Thymus (tissue), 14 donors: ENCODE data around the gene ZNF230. TPM values are rescaled to one million over a fixed set of nuclear protein-coding genes. Genes with fewer than 3 reads are reported as not detected.

Experiments
- DNase-seq, 9 donors: peaks; one replicate each; pipeline ENCODE4 v3.0.0-alpha.2; 2013; ENCODE audit warnings: low spot score in 9 of 9, low read depth in 6 of 9, missing footprints in 1 of 9
- H3K27ac ChIP-seq, 2 donors: one replicate each; pipeline ENCODE4 v1.5.1; 2013; ENCODE audit warnings: control low read depth in 1 of 2, low read depth in 1 of 2, low read length in 1 of 2, mild to moderate bottlenecking in 1 of 2, moderate library complexity in 1 of 2
- H3K27me3 ChIP-seq, 2 donors: one replicate each; pipeline ENCODE4 v1.5.1; 2013; ENCODE audit warnings: low read length in 1 of 2; ENCODE audit not compliant: control insufficient read depth in 2 of 2, insufficient read depth in 1 of 2
- H3K36me3 ChIP-seq, 2 donors: one replicate each; pipeline ENCODE4 v1.5.1; 2013; ENCODE audit warnings: low read length in 1 of 2, mild to moderate bottlenecking in 1 of 2, moderate library complexity in 1 of 2; ENCODE audit not compliant: control insufficient read depth in 2 of 2, insufficient read depth in 2 of 2
- H3K4me1 ChIP-seq, 2 donors: one replicate each; pipeline ENCODE4 v1.5.1; 2013; ENCODE audit warnings: low read length in 2 of 2; ENCODE audit not compliant: control insufficient read depth in 2 of 2, insufficient read depth in 2 of 2
- H3K4me3 ChIP-seq, 2 donors: one replicate each; pipeline ENCODE4 v1.5.1; 2013; ENCODE audit warnings: low read length in 2 of 2, control low read depth in 1 of 2, mild to moderate bottlenecking in 1 of 2
- H3K9me3 ChIP-seq, 2 donors: one replicate each; pipeline ENCODE4 v1.5.1; 2013; ENCODE audit warnings: low read length in 1 of 2, mild to moderate bottlenecking in 1 of 2; ENCODE audit not compliant: control insufficient read depth in 2 of 2, insufficient read depth in 1 of 2
- WGBS: extraction: QIAGEN DNeasy Blood & Tissue Kit; methylation state at CpG from one replicate; pipeline ENCODE4 v1.1.7; 2013; 5-methylcytosine and 5-hydroxymethylcytosine counted together
- long read RNA-seq, 10 donors: transcript quantifications; one replicate each; lab custom pipeline, GENCODE V29; 2026
- polyA plus RNA-seq: library from polyadenylated mRNA; stranded (reverse); fragments of 200-250 nt; gene quantifications from one replicate; pipeline ENCODE4 v1.2.3, GENCODE V29; 2013
- total RNA-seq: library from RNA; stranded (reverse); fragments of 120-200 nt; gene quantifications from one replicate; pipeline ENCODE4 v1.2.4, GENCODE V29; 2013
- donor health status: healthy.

Gene ZNF230
- total RNA-seq (4.9 TPM), polyA plus RNA-seq (5.5 TPM)
- long read RNA-seq, donor 1, result 0 reads
- long read RNA-seq, donor 2, full-length matches to known transcripts, result 6 of 6 reads
- long read RNA-seq, donor 2, partial matches to known transcripts, result 0 of 6 reads
- long read RNA-seq, donor 2, other reads (novel, unspliced or antisense), result 0 of 6 reads
- long read RNA-seq, donor 3, full-length matches to known transcripts, result 6 of 6 reads
- long read RNA-seq, donor 3, partial matches to known transcripts, result 0 of 6 reads
- long read RNA-seq, donor 3, other reads (novel, unspliced or antisense), result 0 of 6 reads
- long read RNA-seq, donor 4, partial matches to known transcripts, result 0 of 1 reads
- long read RNA-seq, donor 4, other reads (novel, unspliced or antisense), result 0 of 1 reads
- long read RNA-seq, donor 5, full-length matches to known transcripts, result 4 of 4 reads
- long read RNA-seq, donor 5, partial matches to known transcripts, result 0 of 4 reads
- long read RNA-seq, donor 5, other reads (novel, unspliced or antisense), result 0 of 4 reads
- long read RNA-seq, donor 6, full-length matches to known transcripts, result 1 of 1 reads
- long read RNA-seq, donor 6, partial matches to known transcripts, result 0 of 1 reads
- long read RNA-seq, donor 6, other reads (novel, unspliced or antisense), result 0 of 1 reads
- long read RNA-seq, donor 7, full-length matches to known transcripts, result 4 of 4 reads
- long read RNA-seq, donor 7, partial matches to known transcripts, result 0 of 4 reads
- long read RNA-seq, donor 7, other reads (novel, unspliced or antisense), result 0 of 4 reads
- long read RNA-seq, donor 8, full-length matches to known transcripts, result 2 of 2 reads
- long read RNA-seq, donor 8, partial matches to known transcripts, result 0 of 2 reads
- long read RNA-seq, donor 8, other reads (novel, unspliced or antisense), result 0 of 2 reads
- long read RNA-seq, donor 9, full-length matches to known transcripts, result 5 of 5 reads
- long read RNA-seq, donor 9, partial matches to known transcripts, result 0 of 5 reads
- long read RNA-seq, donor 9, other reads (novel, unspliced or antisense), result 0 of 5 reads
- long read RNA-seq, donor 10, partial matches to known transcripts, result 0 of 1 reads
- long read RNA-seq, donor 10, other reads (novel, unspliced or antisense), result 0 of 1 reads

- Histone ChIP-seq H3K4me3 (peak within 1 kb of the TSS; percentile 73 to 83), H3K9me3 (peaks cover 4 to 13% of the 10 kb centered on the region in 2 donors), H3K36me3 (peaks cover 8 to 11% of the 10 kb centered on the region in 2 donors), H3K4me1 (peaks cover 10% of the 10 kb centered on the region in 2 donors), H3K27ac (peak within 1 kb of the TSS; percentile 70 to 80), H3K27me3 (no peaks in the 10 kb centered on the region)
- under 1% methylated on average over 48 of the region's 48 CpGs for WGBS
- DNase-seq, result peak; percentile 80 to 98 (median 93)
Measured at GRCh38 chr19:44002566-44003460, at the start of gene ZNF230. ZNF230 (plus strand) TSS chr19:44002957; CDS start chr19:44007079, 4,122 bp downstream.

DNA sequence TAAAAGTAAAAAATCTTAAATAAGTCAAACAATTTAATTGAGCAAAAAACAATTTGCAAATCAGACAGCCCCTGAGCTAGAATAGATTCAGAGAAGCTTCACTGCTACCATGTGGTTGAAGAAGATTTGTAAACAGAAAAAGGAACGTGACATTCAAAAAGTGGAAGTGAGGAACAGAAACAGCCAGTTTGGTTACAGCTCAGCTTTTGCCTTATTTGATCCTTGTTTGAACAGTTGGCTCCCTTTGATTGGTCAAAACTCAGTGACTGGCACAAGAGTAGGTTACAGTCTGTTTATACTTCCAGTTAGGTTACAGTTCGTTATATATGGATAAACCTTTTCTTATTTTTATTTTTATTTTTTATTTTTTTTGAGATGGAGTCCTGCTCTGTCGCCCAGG lies 45.9 kb upstream of the ZNF230 start:
- no peak for DNase-seq
- Histone ChIP-seq H3K4me1 (no peaks in the 10 kb centered on the region), H3K4me3 (no peak overlapping the region), H3K36me3 (no peaks in the 10 kb centered on the region), H3K9me3 (peaks cover 0 to 16% of the 10 kb centered on the region in 2 donors), H3K27ac (no peak overlapping the region), H3K27me3 (no peaks in the 10 kb centered on the region)
- WGBS, result 95% methylated on average over 3 of the region's 3 CpGs

DNA sequence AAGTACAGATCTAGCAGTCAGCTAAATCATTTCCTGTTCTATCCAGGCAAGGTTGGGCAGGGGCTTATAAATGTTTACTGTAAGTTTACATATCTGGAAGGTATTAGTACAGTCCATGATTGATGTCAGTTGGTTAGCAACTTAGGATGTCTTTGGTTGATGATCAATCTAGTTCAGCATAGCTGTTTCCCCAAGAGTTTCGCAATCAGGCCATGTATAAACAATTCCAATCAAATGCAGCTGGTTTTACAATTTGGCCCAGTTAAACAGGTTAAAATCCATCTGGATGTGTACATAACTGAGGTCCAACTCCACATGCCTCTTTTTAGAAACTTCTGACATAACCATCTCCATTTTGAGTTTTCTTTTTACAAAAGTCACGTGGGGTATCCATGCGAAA lies 44.9 kb upstream of the ZNF230 start:
- peaks cover 0 to 16% of the 10 kb centered on the region in 2 donors for H3K9me3 ChIP-seq
- no peaks in the 10 kb centered on the region for H3K36me3 ChIP-seq
- 98% methylated on average over 3 of the region's 3 CpGs for WGBS

GRCh38 chr19:43960411-43960810 lies 42.3 kb upstream of the ZNF230 start:
- no peak overlapping the region for H3K27ac ChIP-seq
- WGBS, result 72% methylated on average over 4 of the region's 4 CpGs
- H3K4me3 ChIP-seq, result no peak overlapping the region
- DNase-seq, result no peak
- H3K27me3 ChIP-seq, result no peaks in the 10 kb centered on the region
- H3K36me3 ChIP-seq, result peaks cover 2 to 6% of the 10 kb centered on the region in 2 donors
- peaks cover 0 to 13% of the 10 kb centered on the region in 2 donors for H3K9me3 ChIP-seq
- no peaks in the 10 kb centered on the region for H3K4me1 ChIP-seq

More for the DNA sequence above, 44.9 kb upstream of the ZNF230 start:
- H3K4me3 ChIP-seq, result no peak overlapping the region
- H3K4me1 ChIP-seq, result no peaks in the 10 kb centered on the region
- no peak overlapping the region for H3K27ac ChIP-seq
- DNase-seq, result no peak
- no peaks in the 10 kb centered on the region for H3K27me3 ChIP-seq

- Histone ChIP-seq H3K36me3 (peaks cover 6 to 17% of the 10 kb centered on the region in 2 donors), H3K9me3 (peaks cover 12 to 27% of the 10 kb centered on the region in 2 donors), H3K27me3 (no peaks in the 10 kb centered on the region), H3K4me3 (no peak overlapping the region), H3K4me1 (no peaks in the 10 kb centered on the region), H3K27ac (no peak overlapping the region)
- no peak for DNase-seq
- WGBS, result 94% methylated on average over 3 of the region's 3 CpGs
Measured at GRCh38 chr19:43966079-43966694, 36.6 kb upstream of the ZNF230 start.

GRCh38 chr19:43976732-43977131 lies 26.0 kb upstream of the ZNF230 start:
- Histone ChIP-seq H3K27ac (no peak overlapping the region), H3K36me3 (no peaks in the 10 kb centered on the region), H3K9me3 (peaks cover 0 to 4% of the 10 kb centered on the region in 2 donors), H3K4me3 (no peak overlapping the region), H3K27me3 (no peaks in the 10 kb centered on the region), H3K4me1 (no peaks in the 10 kb centered on the region)
- WGBS, result 94% methylated on average over 1 of the region's 1 CpG
- no peak for DNase-seq

- Histone ChIP-seq H3K9me3 (no peaks in the 10 kb centered on the region), H3K36me3 (peaks cover 0 to 2% of the 10 kb centered on the region in 2 donors), H3K27me3 (no peaks in the 10 kb centered on the region), H3K4me1 (peaks cover 0 to 4% of the 10 kb centered on the region in 2 donors), H3K4me3 (peak overlapping the region; percentile 78 to 98), H3K27ac (no peak overlapping the region)
- WGBS, result 75% methylated on average over 2 of the region's 2 CpGs
- DNase-seq, result no peak
Measured at GRCh38 chr19:43983544-43983911, 19.2 kb upstream of the ZNF230 start.
